Measurements from ENCODE around the gene CA4.
"Not testable (repeated sequence)": the region's sequence is repeated elsewhere in the genome, so short reads cannot be mapped to it uniquely, and the experiment has no call there.

Gene CA4

GRCh38 chr17:60174035-60174434, 24.3 kb downstream of the CA4 start:
- DNase-seq (ENCODE audit: low read depth): no peak

- not testable (repeated sequence) for DNase-seq (ENCODE audit: low read depth)
Measured at GRCh38 chr17:60174767-60175166, 25.0 kb downstream of the CA4 start.

- DNase-seq (ENCODE audit: low read depth): not testable (repeated sequence)
Measured at GRCh38 chr17:60176763-60177162, 27.0 kb downstream of the CA4 start.

- DNase-seq (ENCODE audit: low read depth): not testable (repeated sequence)
Measured at GRCh38 chr17:60178180-60178579, 28.4 kb downstream of the CA4 start.

GRCh38 chr17:60180380-60180779, 30.6 kb downstream of the CA4 start:
- DNase-seq (ENCODE audit: low read depth): not testable (repeated sequence)

GRCh38 chr17:60186372-60186771, 36.6 kb downstream of the CA4 start:
- not testable (repeated sequence) for DNase-seq (ENCODE audit: low read depth)

GRCh38 chr17:60186846-60187745, 37.3 kb downstream of the CA4 start:
- not testable (repeated sequence) for DNase-seq (ENCODE audit: low read depth)

GRCh38 chr17:60188759-60189158, 39.0 kb downstream of the CA4 start:
- DNase-seq (ENCODE audit: low read depth): no peak

GRCh38 chr17:60190032-60190431, 40.3 kb downstream of the CA4 start:
- DNase-seq (ENCODE audit: low read depth): not testable (repeated sequence)

- DNase-seq (ENCODE audit: low read depth): not testable (repeated sequence)
Measured at GRCh38 chr17:60193032-60193431, 43.3 kb downstream of the CA4 start.

- no peak for DNase-seq (ENCODE audit: low read depth)
Measured at GRCh38 chr17:60193482-60193881, 43.7 kb downstream of the CA4 start.

- DNase-seq (ENCODE audit: low read depth): not testable (repeated sequence)
Measured at GRCh38 chr17:60194141-60194540, 44.4 kb downstream of the CA4 start.

- not testable (repeated sequence) for DNase-seq (ENCODE audit: low read depth)
Measured at GRCh38 chr17:60198630-60199029, 48.9 kb downstream of the CA4 start.

- not testable (repeated sequence) for DNase-seq (ENCODE audit: low read depth)
Measured at GRCh38 chr17:60205782-60206181, 56.0 kb downstream of the CA4 start.

GRCh38 chr17:60208302-60208701, 58.5 kb downstream of the CA4 start:
- DNase-seq (ENCODE audit: low read depth): not testable (repeated sequence)
